OCI-LY7 (cell line): Measurements from ENCODE around the gene SIRPB1. TPM values are rescaled to one million over a fixed set of nuclear protein-coding genes. Genes with fewer than 3 reads are reported as not detected.

Experiments used
- BruUV-seq: library from RNA; stranded (reverse); fragments of 400-500 nt; replicated peaks from 2 replicates; lab custom pipeline; 2021; lab: Mats Ljungman, UMichigan
- CTCF ChIA-PET: fragments of 300-600 bp; sonication (Branson Sonifier 250); formaldehyde crosslinking; loops from one replicate; lab custom pipeline; 2022; ENCODE audit warnings: antibody characterized with exemption; ENCODE audit not compliant: unreplicated experiment; lab: Charles Lee
- POLR2A ChIA-PET: fragments of 300-600 bp; sonication (Branson Sonifier 250); formaldehyde crosslinking; loops from one replicate; lab custom pipeline; 2022; ENCODE audit warnings: antibody characterized with exemption; lab: Charles Lee
- DNase-seq: peaks from one replicate; pipeline ENCODE4 v3.0.0-alpha.2; 2015; ENCODE audit warnings: low spot score
- H2AFZ ChIP-seq: fragments of 200-600 bp; sonication (generic), shearing (Covaris generic); 2 replicates; pipeline ENCODE4 v1.6.1; 2014; ENCODE audit warnings: mild to moderate bottlenecking, antibody characterized with exemption, low read length, moderate library complexity
- H3K27ac ChIP-seq: fragments of 200-600 bp; sonication (generic); 2 replicates; pipeline ENCODE4 v1.5.1; 2014; ENCODE audit warnings: mixed run types, low read depth, mild to moderate bottlenecking, moderate library complexity, low read length, inconsistent platforms; ENCODE audit not compliant: poor library complexity, severe bottlenecking
- H3K36me3 ChIP-seq: fragments of 200-600 bp; sonication (generic); 2 replicates; pipeline ENCODE4 v1.6.1; 2014; ENCODE audit warnings: mild to moderate bottlenecking, antibody characterized with exemption, low read length, moderate library complexity, mixed read lengths; ENCODE audit not compliant: insufficient read depth
- H3K4me1 ChIP-seq: fragments of 200-600 bp; sonication (generic); 2 replicates; pipeline ENCODE4 v1.5.1; 2014; ENCODE audit warnings: mild to moderate bottlenecking, low read length; ENCODE audit not compliant: insufficient read depth, poor library complexity, severe bottlenecking
- H3K4me2 ChIP-seq: fragments of 200-600 bp; sonication (generic); 2 replicates; pipeline ENCODE4 v1.6.1; 2014; ENCODE audit warnings: mild to moderate bottlenecking, low read length
- H3K4me3 ChIP-seq: fragments of 200-600 bp; sonication (generic); 2 replicates; pipeline ENCODE4 v1.5.1; 2014; ENCODE audit warnings: mild to moderate bottlenecking, low read depth, low read length; ENCODE audit not compliant: poor library complexity, severe bottlenecking
- H3K79me2 ChIP-seq: fragments of 200-600 bp; sonication (generic); 2 replicates; pipeline ENCODE4 v1.6.1; 2016; ENCODE audit warnings: low read depth, mild to moderate bottlenecking, low read length, moderate library complexity, mixed read lengths; ENCODE audit not compliant: insufficient read depth
- H3K9me2 ChIP-seq: fragments of 200-600 bp; sonication (generic); 2 replicates; pipeline ENCODE4 v1.6.1; 2016; ENCODE audit warnings: mild to moderate bottlenecking, low read length, mixed read lengths; ENCODE audit not compliant: insufficient read depth
- H3K9me3 ChIP-seq: fragments of 200-600 bp; sonication (generic); 2 replicates; pipeline ENCODE4 v1.6.1; 2014; ENCODE audit warnings: mild to moderate bottlenecking, mixed run types, low read length, mixed read lengths
- H4K20me1 ChIP-seq: fragments of 200-600 bp; sonication (generic); 2 replicates; pipeline ENCODE4 v1.6.1; 2014; ENCODE audit warnings: mild to moderate bottlenecking, antibody characterized with exemption, low read length, moderate library complexity, mixed read lengths; ENCODE audit not compliant: insufficient read depth
- CTCF ChIP-seq: fragments of 200-600 bp; sonication (generic); conservative IDR thresholded peaks from 2 replicates; pipeline ENCODE4 v1.5.1; 2014; ENCODE audit warnings: mild to moderate bottlenecking, antibody characterized with exemption, low read length, moderate library complexity, mixed read lengths
- EZH2phosphoT487 ChIP-seq: fragments of 200-600 bp; sonication (generic); IDR thresholded peaks from 2 replicates; pipeline ENCODE4 v1.6.1; 2018; ENCODE audit warnings: low read depth, borderline replicate concordance, mild to moderate bottlenecking, mixed run types, antibody characterized with exemption, low read length, moderate library complexity, mixed read lengths
- intact Hi-C: fragments of 100-400 bp; cut with micrococcal nuclease; formaldehyde crosslinking; loops from one replicate; pipeline ENCODE4 v1.10.0; 2022; ENCODE audit not compliant: unreplicated experiment
- total RNA-seq, 2 experiments: library from RNA; depleted of rRNA in 1 of 2; stranded (reverse); fragments of >200 nt in 1 of 2; shearing (Covaris generic) in 1 of 2; gene quantifications; 2 replicates each; pipeline ENCODE4 v1.2.3, GENCODE V29; 2014 to 2022

Gene SIRPB1
- total RNA-seq, 2 experiments from 2014 or later = not detected

- intact Hi-C loops = no loop called here
- Histone ChIP-seq H3K4me3 (no peak overlapping the region), H3K27ac (no peak overlapping the region), H3K36me3 (no peaks in the 10 kb centered on the region), H2AFZ (no peak overlapping the region), H3K9me2 (no peaks in the 10 kb centered on the region), H3K79me2 (no peaks in the 10 kb centered on the region), H3K4me1 (no peaks in the 10 kb centered on the region), H3K9me3 (no peaks in the 10 kb centered on the region), H3K4me2 (no peak overlapping the region), H4K20me1 (no peaks in the 10 kb centered on the region)
- ChIA-PET CTCF (no interaction called here), POLR2A (no interaction called here)
- no peak for DNase-seq
- no TSS peak for BruUV-seq
- TF ChIP-seq EZH2phosphoT487 (no peak), CTCF (no peak)
These were observed 47.0 kb upstream of the SIRPB1 start for GRCh38 chr20:1666802-1667201.

- H3K4me3 ChIP-seq = no peak overlapping the region
- H3K4me1 ChIP-seq = no peaks in the 10 kb centered on the region
- H3K79me2 ChIP-seq = no peaks in the 10 kb centered on the region
- H4K20me1 ChIP-seq = no peaks in the 10 kb centered on the region
- no peak overlapping the region for H3K27ac ChIP-seq
- H3K9me3 ChIP-seq = no peaks in the 10 kb centered on the region
- no peak overlapping the region for H3K4me2 ChIP-seq
- no peak overlapping the region for H2AFZ ChIP-seq
- BruUV-seq = no TSS peak
- intact Hi-C loops = no loop called here
- no peak for DNase-seq
- ChIA-PET CTCF (no interaction called here), POLR2A (no interaction called here)
- no peaks in the 10 kb centered on the region for H3K9me2 ChIP-seq
- TF ChIP-seq EZH2phosphoT487 (no peak), CTCF (no peak)
- H3K36me3 ChIP-seq = no peaks in the 10 kb centered on the region
These were observed 45.5 kb upstream of the SIRPB1 start for GRCh38 chr20:1665345-1665744.

GRCh38 chr20:1664911-1665310 is 45.1 kb upstream of the SIRPB1 start:
- Histone ChIP-seq H3K9me2 (no peaks in the 10 kb centered on the region), H2AFZ (no peak overlapping the region), H3K27ac (no peak overlapping the region), H3K36me3 (no peaks in the 10 kb centered on the region), H3K4me1 (no peaks in the 10 kb centered on the region), H3K79me2 (no peaks in the 10 kb centered on the region), H3K4me2 (no peak overlapping the region), H3K4me3 (no peak overlapping the region), H4K20me1 (no peaks in the 10 kb centered on the region), H3K9me3 (no peaks in the 10 kb centered on the region)
- POLR2A ChIA-PET = no interaction called here
- CTCF ChIA-PET = no interaction called here
- intact Hi-C loops = no loop called here
- no peak for DNase-seq
- no TSS peak for BruUV-seq
- TF ChIP-seq EZH2phosphoT487 (no peak), CTCF (no peak)
